GM18520 (cell line): ENCODE measurements around the gene LINGO3.

Experiments
- ATAC-seq: cut with Tn5 transposase; IDR thresholded peaks from one replicate; pipeline ENCODE4 v1.9.1; 2021; ENCODE audit not compliant: unreplicated experiment

The LINGO3 gene

GRCh38 chr19:2307518-2308012 is 389 bp downstream of the LINGO3 start:
- ATAC-seq: no peak

DNA sequence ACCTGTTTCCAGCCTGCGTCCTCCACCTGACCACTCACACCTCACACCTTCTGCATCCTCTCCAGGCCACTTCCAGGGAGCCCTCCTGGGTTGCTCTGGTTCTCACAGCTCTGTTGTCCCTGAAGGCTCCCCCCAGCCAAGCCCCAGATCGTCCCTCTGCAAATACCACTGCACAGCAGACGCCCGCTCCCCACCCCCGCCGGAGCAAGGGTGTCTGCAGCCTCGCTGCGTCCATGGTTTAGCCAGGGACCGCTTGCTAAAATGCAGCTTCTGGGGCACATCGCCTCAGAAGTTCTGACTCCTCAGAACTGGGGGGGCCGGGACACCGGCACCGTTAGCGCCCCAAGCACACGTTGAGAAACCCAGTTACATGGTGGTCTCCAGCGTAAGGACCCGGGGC is 983 bp downstream of the LINGO3 start:
- no peak for ATAC-seq

GRCh38 chr19:2306281-2306806 is 1.6 kb downstream of the LINGO3 start:
- ATAC-seq: no peak

- ATAC-seq: no peak
These were observed 2.3 kb downstream of the LINGO3 start for GRCh38 chr19:2305452-2306280.

GRCh38 chr19:2303211-2303798 is 4.6 kb downstream of the LINGO3 start:
- no peak for ATAC-seq

GRCh38 chr19:2302319-2303210 is 5.4 kb downstream of the LINGO3 start:
- no peak for ATAC-seq

DNA sequence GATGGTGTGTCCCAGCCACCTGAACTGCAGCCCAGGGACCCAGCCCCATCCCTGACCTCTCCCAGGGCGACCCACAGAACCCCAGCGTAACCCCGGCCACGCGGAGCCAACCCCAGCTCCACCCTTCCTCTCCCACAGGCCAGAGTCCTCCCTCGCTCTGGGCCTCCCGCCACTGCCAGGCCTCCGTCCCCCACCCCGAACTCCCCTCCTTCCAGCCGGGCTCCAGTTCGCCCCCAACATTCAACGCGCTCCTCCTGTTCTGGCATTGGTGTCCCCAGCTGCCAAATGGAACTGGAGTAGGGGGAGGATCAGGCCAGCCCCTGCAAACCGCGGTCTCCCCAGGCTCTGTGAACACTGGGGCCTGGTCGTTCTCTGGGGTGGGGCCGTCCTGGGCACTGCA is 7.4 kb downstream of the LINGO3 start:
- no peak for ATAC-seq

DNA sequence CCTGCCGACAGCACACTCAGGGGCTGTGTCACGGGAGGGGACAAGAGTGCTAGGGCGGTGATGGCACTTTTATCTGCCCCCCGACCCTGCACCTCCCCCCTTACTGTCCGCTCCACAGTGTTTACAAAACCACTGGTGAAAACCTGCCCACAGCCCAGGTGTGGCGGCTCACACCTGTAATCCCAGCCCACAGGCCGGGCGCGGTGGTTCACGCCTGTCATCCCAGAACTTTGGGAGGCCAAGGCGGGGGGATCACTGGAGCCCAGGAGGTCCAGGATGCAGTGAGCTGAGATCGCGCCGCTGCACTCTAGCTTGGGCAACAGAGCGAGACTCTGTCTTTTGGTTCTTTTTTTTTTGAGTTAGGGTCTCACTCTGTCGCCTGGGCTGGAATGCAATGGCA is 11.8 kb downstream of the LINGO3 start:
- no peak for ATAC-seq

GRCh38 chr19:2294687-2295335 is 13.1 kb downstream of the LINGO3 start:
- ATAC-seq: no peak

GRCh38 chr19:2291185-2291751 is 16.7 kb downstream of the LINGO3 start:
- no peak for ATAC-seq

DNA sequence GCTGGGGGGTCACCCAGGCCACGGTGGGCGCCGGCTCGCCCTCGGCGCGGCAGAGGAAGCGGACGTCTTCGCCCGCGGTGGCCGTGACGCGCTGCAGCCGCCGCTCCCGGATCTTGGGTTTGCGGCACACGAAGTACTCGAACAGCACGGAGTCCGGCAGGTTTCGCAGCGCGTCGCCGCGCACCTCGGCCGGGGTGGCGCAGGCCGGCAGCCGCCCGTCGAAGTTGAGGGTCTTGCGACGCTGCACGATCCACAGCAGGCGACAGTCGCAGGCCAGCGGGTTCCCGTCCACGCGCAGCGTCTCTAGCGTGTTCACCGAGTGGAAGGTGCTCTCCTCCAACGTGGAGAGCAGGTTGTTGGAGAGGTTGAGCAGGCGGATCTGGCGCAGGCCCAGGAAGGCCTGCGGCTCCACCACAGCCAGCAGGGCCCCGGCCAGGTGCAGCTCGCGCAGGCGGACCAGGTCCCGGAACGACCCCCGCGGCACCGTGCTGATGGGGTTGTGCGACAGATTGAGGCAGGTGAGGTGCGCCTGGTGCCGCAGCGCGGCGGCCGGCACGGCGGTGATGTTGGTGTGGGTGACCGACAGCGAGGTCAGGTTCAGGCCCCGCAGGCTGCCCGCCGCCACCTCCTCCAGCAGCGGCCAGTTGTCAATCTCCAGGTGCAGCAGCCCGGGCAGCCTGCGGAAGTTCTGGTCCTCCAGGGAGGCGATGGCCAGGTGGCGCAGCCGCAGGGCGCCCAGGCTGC is 17.3 kb downstream of the LINGO3 start:
- ATAC-seq: no peak

DNA sequence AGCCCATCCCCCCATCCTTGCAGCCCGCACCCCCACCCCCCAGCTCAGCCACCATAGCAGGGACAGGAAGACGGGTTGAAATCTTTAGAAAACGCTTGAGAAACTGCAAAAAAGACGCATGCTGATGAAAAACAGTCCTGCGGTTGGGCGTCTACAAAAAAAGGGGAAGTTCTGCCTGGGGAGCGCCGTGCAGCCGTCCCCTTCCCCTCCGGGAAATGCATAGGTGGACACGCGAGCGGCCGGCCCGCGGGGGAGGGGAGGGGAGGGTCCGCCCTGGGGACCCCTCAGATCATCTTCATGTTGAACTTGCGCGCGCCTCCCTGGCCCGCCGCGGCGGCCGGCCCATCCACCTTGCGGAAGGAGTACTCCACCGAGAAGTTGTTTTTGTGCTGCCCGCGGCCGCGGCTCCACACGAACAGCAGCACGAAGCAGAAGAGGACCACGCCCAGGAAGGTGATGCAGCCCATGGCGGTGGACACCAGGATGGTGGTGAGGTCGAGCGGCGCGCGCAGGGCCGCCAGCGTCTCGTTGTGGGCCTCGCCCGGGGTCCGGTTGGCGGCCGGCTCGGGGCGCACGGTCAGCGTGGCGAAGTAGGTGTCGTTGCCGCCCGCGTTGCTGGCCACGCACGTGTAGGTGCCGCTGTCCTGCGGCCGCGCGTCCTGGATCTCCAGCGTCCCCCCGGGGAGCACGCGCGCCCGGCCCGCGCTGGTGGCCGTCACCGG is 18.1 kb downstream of the LINGO3 start:
- ATAC-seq: no peak

DNA sequence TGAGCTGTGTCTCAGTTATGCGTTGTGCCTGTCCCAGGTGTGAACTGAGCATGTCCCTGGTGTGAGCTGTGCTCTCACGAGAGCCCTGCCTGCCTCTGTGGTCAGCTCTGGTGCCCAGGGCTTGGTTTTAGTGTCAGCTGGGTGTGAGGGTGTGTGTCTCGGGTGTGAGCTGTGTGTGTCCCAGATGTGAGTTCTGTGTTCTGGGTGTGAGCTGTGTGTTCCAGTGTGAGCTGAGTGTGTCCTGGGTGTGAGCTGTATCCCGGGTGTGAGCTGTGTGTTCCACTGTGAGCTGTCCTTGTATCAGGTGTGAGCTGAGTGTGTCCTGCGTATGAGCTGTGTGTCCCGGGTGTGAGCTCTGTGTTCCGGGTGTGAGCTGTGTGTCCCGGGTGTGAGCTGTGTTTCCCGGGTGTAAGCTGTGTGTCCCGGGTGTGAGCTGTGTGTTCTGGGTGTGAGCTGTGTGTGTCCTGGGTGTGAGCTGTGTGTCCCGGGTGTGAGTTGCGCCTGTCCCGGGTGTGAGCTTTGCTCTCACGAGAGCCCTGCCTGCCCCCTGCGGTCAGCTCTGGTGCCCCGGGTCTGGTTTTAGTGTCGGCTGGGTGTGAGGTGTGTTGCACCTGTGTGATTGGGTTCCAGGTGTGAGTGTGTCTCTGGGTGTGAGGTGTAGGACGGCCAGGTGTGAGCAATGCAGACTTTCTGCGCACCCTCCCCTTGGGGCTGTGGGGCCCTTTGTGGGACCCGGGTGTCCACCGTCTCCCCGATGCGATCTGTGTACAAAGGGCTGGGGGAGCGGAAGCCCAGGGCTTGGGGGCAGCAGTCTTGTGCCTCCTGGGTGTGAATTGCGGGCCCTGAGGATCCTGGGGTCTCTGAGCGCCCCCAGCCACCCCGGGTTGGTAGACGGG is 18.9 kb downstream of the LINGO3 start:
- no peak for ATAC-seq

GRCh38 chr19:2288338-2288817 is 19.6 kb downstream of the LINGO3 start:
- no peak for ATAC-seq

DNA sequence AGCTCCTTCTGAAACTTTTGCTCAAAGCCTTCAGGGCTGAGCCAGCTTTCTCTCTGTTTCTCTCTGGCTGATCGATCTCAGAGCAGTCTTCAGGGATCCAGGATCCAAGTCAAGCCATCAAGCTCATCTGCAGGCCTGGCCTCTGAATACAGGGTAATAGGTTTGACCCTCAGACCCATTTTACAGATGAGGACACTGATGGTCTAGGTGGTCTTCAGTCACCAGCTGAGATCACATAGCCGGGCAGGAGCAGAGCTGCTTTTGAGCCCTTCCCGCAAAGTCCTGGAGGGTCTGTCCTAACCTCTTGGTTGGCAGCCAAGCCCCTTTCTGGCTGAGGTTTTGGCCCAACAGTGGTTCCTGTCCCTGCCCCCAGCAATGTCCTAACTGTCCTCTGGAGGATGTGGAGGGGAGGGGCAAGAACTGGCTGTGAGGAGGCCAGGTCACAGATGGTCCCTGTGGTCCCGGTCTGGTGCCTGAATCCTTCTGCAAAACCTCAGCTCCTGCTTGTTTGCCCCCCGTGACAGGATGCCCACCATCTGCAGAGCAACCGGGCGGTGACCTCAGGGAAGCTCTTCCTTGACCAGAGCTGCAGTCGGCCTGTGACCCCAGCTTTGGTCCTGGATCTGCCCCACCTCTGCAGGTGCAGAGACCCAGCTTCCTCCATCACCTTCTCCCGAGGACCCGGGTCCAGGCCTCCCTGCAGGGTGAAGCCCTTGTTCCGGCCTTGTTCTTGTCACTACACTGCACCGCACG is 20.2 kb downstream of the LINGO3 start:
- no peak for ATAC-seq

DNA sequence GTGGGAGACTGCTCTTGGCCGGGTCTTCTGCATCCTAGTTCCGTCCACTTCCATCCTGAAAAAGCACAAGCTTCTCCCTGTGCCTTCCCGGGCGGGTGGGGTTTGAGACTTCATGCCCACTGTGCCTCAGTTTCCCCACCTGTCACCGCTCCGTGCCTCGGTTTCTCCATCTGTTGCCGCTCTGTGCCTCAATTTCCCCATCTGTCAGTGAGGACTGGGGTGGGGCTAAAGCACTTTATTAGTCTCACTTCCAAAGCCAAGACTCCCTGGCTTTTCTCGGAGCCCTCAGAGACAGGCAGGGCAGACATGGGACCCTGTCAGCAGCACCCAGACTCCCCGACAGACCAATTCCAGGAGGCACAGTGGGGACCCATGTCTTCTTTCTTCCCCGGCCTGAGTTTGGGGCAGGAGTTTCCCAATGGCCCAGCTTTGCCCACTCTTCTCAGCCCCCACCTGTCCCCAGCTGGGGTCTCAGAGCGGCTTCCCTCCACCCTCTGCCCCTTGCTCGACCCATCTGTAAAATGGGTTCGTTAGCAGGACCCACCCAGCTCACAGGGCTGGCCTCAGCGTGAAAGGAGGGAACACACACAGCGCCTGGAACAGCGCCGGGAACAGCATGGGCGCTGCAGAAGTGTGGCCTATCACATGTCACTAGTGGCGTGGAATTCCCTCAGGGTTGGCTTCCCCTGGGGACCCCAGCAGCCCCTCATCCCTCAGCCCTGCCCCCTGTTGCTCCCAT is 21.4 kb downstream of the LINGO3 start:
- no peak for ATAC-seq
